ENCODE results near the gene CFAP61.
"Not testable (repeated sequence)": the region's sequence is repeated elsewhere in the genome, so short reads cannot be mapped to it uniquely, and the experiment has no call there.

The CFAP61 gene

GRCh38 chr20:20052074-20052970 lies at the start of gene CFAP61, which contains the start of gene CRNKL1:
CFAP61 (plus strand) TSS chr20:20052532; CDS start chr20:20056654, 4,122 bp downstream.
CRNKL1 (minus strand) TSS chr20:20052466; CDS start chr20:20052342, 124 bp downstream.
- DNase-seq = peak; percentile 85

- no peak for DNase-seq
Observed at GRCh38 chr20:20003031-20003954, 49.0 kb upstream of the CFAP61 start.

- DNase-seq = not testable (repeated sequence)
Observed at GRCh38 chr20:20003955-20004322, 48.4 kb upstream of the CFAP61 start.

- DNase-seq = no peak
Observed at GRCh38 chr20:20005342-20005741, 47.0 kb upstream of the CFAP61 start.

GRCh38 chr20:20009784-20010253 lies 42.5 kb upstream of the CFAP61 start:
- no peak for DNase-seq

GRCh38 chr20:20010639-20011500 lies 41.5 kb upstream of the CFAP61 start:
- no peak for DNase-seq

- no peak for DNase-seq
Observed at GRCh38 chr20:20012541-20012940, 39.8 kb upstream of the CFAP61 start.

GRCh38 chr20:20014659-20015058 lies 37.7 kb upstream of the CFAP61 start:
- DNase-seq = no peak

- peak; percentile 62 for DNase-seq
Observed at GRCh38 chr20:20017001-20017843, 35.1 kb upstream of the CFAP61 start, which contains the start of gene NAA20. NAA20 (plus strand) TSS chr20:20017362; CDS start chr20:20017397, 35 bp downstream.

- DNase-seq = no peak
Observed at GRCh38 chr20:20017844-20018185, 34.5 kb upstream of the CFAP61 start.

- no peak for DNase-seq
Observed at GRCh38 chr20:20018366-20018765, 34.0 kb upstream of the CFAP61 start.

- DNase-seq = no peak
Observed at GRCh38 chr20:20019123-20019522, 33.2 kb upstream of the CFAP61 start.

GRCh38 chr20:20020908-20021307 lies 31.4 kb upstream of the CFAP61 start:
- DNase-seq = no peak

- no peak for DNase-seq
Observed at GRCh38 chr20:20021835-20022234, 30.5 kb upstream of the CFAP61 start.

- no peak for DNase-seq
Observed at GRCh38 chr20:20022498-20022897, 29.8 kb upstream of the CFAP61 start.

GRCh38 chr20:20023395-20023794 lies 28.9 kb upstream of the CFAP61 start:
- DNase-seq = no peak

GRCh38 chr20:20024942-20025341 lies 27.4 kb upstream of the CFAP61 start:
- no peak for DNase-seq

- DNase-seq = no peak
Observed at GRCh38 chr20:20027284-20027683, 25.0 kb upstream of the CFAP61 start.

GRCh38 chr20:20031790-20032189 lies 20.5 kb upstream of the CFAP61 start:
- DNase-seq = no peak

GRCh38 chr20:20034486-20034885 lies 17.8 kb upstream of the CFAP61 start:
- no peak for DNase-seq

- DNase-seq = no peak
Observed at GRCh38 chr20:20036756-20037155, 15.6 kb upstream of the CFAP61 start.

Data from NCI-H2107 (cell line).